ENCODE results near the gene GATAD2B.
A peak's percentile ranks its signal among the peaks of the same experiment; 100 is the strongest.

The GATAD2B gene

GRCh38 chr1:153776352-153776751 lies 146.4 kb downstream of the GATAD2B start:
- DNase-seq (ENCODE audit: low read depth): no peak
- no peak for TF ChIP-seq CTCF (IDR thresholded peaks at IDR 0.05; ENCODE audit: low read depth, low read length, missing control alignments)
- in situ Hi-C loops (cut with HindIII; ENCODE audit: low sequenced_read_pairs): no loop called here
- peak overlapping the region; percentile 58 for H3K4me3 ChIP-seq (ENCODE audit: low read depth, low read length)

GRCh38 chr1:153775458-153776327 lies 147.1 kb downstream of the GATAD2B start:
- in situ Hi-C loops (cut with HindIII; ENCODE audit: low sequenced_read_pairs): no loop called here
- no peak for TF ChIP-seq CTCF (IDR thresholded peaks at IDR 0.05; ENCODE audit: low read depth, low read length, missing control alignments)
- no peak for DNase-seq (ENCODE audit: low read depth)

GRCh38 chr1:153774780-153775457 lies 147.9 kb downstream of the GATAD2B start, which contains the start of gene SLC27A3:
TSS of gene SLC27A3 (plus strand) at chr1:153775407. CDS start at chr1:153775498, 91 bp downstream.
- peak within 1 kb of the TSS; percentile 58 for H3K4me3 ChIP-seq (ENCODE audit: low read depth, low read length)
- no peak for DNase-seq (ENCODE audit: low read depth)
- TF ChIP-seq CTCF (IDR thresholded peaks at IDR 0.05; ENCODE audit: low read depth, low read length, missing control alignments): no peak
- in situ Hi-C loops (cut with HindIII; ENCODE audit: low sequenced_read_pairs): no loop called here

More at GRCh38 chr1:153775458-153776327, 147.1 kb downstream of the GATAD2B start:
- H3K4me3 ChIP-seq (ENCODE audit: low read depth, low read length): peak overlapping the region; percentile 58

GRCh38 chr1:153774026-153774595 lies 148.7 kb downstream of the GATAD2B start:
- no peak for TF ChIP-seq CTCF (IDR thresholded peaks at IDR 0.05; ENCODE audit: low read depth, low read length, missing control alignments)
- no peak overlapping the region for H3K4me3 ChIP-seq (ENCODE audit: low read depth, low read length)
- no peak for DNase-seq (ENCODE audit: low read depth)
- in situ Hi-C loops (cut with HindIII; ENCODE audit: low sequenced_read_pairs): no loop called here

- in situ Hi-C loops (cut with HindIII; ENCODE audit: low sequenced_read_pairs): no loop called here
- TF ChIP-seq CTCF (IDR thresholded peaks at IDR 0.05; ENCODE audit: low read depth, low read length, missing control alignments): no peak
- DNase-seq (ENCODE audit: low read depth): no peak
- H3K4me3 ChIP-seq (ENCODE audit: low read depth, low read length): no peak overlapping the region
These were observed 149.5 kb downstream of the GATAD2B start for GRCh38 chr1:153773096-153773921.
